ENCODE data around the gene CHAC1.

The CHAC1 gene

DNA sequence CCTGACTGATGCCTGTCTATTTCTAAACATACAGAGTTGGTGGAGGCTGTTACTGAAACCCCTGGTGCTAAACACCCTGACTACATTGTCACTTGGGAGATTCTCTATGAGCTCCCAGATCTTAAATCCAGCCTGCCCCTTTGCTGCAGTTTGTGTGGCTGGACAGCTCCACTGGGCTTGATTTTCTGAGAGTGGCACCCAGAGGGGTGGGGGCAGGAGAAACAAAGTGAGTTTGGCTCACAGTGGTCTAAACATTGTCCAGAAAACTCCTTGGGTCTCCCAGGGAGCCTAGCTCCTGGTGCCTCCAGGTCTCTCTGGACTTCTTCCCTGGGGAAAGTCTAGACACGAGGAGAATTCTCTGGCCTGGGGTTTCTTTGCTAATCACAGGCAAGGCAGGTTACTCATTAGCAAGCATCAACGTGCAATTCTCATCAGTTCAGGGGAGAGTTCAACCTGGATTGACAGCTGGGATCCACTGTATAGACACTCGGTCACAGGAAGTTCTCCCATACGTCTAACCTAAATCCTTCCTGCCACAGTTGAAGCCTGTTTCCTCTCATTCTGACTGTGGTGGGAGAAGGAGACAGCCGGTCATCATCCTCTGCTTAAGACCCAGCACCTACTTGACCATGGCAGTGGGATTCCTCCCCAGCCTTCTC lies 31.2 kb upstream of the CHAC1 start:
- ChIA-PET POLR2A (no interaction called here), CTCF (interaction anchor here (1.0 to 13.4 kb wide), 6 partner anchors 9 to 263 kb away, joined by 3 to 167 read pairs (median 4); no protein-coding TSS in a partner anchor)
- no peak for TF ChIP-seq CTCF (IDR thresholded peaks at IDR 0.05; ENCODE audit: control extremely low read depth, extremely low read depth, low read depth, missing control alignments)
- DNase-seq (ENCODE audit: extremely low spot score) = no peak

DNA sequence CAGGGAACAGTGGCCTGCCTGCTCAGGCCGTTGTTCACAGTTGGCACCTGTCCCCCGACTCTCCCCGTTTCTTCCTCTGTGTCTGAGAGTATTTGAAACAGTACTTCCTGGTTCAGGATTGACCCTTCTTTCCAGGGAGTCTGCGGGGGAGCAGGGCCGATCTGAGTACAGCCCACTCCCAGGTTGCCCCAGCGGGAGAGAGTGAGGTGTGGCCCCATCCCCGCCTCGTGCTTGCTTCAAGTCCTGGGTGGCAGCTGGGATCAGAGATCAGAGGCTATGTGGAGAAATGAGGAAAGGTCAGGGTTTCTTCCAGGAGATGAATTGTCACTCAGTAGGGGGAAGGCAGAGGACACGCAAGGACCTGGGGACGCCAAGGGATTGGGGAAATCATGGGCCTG lies 30.7 kb upstream of the CHAC1 start:
- TF ChIP-seq CTCF (IDR thresholded peaks at IDR 0.05; ENCODE audit: control extremely low read depth, extremely low read depth, low read depth, missing control alignments) = no peak
- CTCF ChIA-PET = interaction anchor here (1.0 to 13.4 kb wide), 4 partner anchors 14 to 96 kb away, joined by 3 to 167 read pairs (median 32); no protein-coding TSS in a partner anchor
- DNase-seq (ENCODE audit: extremely low spot score) = no peak
- POLR2A ChIA-PET = no interaction called here

GRCh38 chr15:40923551-40923950 lies 29.7 kb upstream of the CHAC1 start:
- no peak for TF ChIP-seq CTCF (IDR thresholded peaks at IDR 0.05; ENCODE audit: control extremely low read depth, extremely low read depth, low read depth, missing control alignments)
- no peak for DNase-seq (ENCODE audit: extremely low spot score)
- ChIA-PET POLR2A (interaction anchor here (0.6 to 0.9 kb wide), 2 partner anchors 15 to 18 kb away, joined by 3 to 6 read pairs; no protein-coding TSS in a partner anchor), CTCF (interaction anchor here (1.0 to 13.4 kb wide), 4 partner anchors 13 to 95 kb away, joined by 3 to 167 read pairs (median 32); no protein-coding TSS in a partner anchor)

GRCh38 chr15:40925495-40925862 lies 27.8 kb upstream of the CHAC1 start:
- CTCF ChIA-PET = interaction anchor here (1.8 to 13.4 kb wide), 3 partner anchors 13 to 19 kb away, joined by 4 to 167 read pairs (median 58); no protein-coding TSS in a partner anchor
- no peak for DNase-seq (ENCODE audit: extremely low spot score)
- POLR2A ChIA-PET = no interaction called here
- TF ChIP-seq CTCF (IDR thresholded peaks at IDR 0.05; ENCODE audit: control extremely low read depth, extremely low read depth, low read depth, missing control alignments) = no peak

- DNase-seq (ENCODE audit: extremely low spot score) = no peak
- no peak for TF ChIP-seq CTCF (IDR thresholded peaks at IDR 0.05; ENCODE audit: control extremely low read depth, extremely low read depth, low read depth, missing control alignments)
- ChIA-PET CTCF (interaction anchor here (0.9 to 13.4 kb wide), 5 partner anchors 14 to 96 kb away, joined by 3 to 167 read pairs (median 4); partner anchors contain the start of gene CHAC1), POLR2A (no interaction called here)
Observed at GRCh38 chr15:40925863-40926658, 27.2 kb upstream of the CHAC1 start.

- DNase-seq (ENCODE audit: extremely low spot score) = no peak
- TF ChIP-seq CTCF (IDR thresholded peaks at IDR 0.05; ENCODE audit: control extremely low read depth, extremely low read depth, low read depth, missing control alignments) = no peak
- POLR2A ChIA-PET = no interaction called here
- CTCF ChIA-PET = interaction anchor here (0.9 to 13.4 kb wide), 5 partner anchors 14 to 95 kb away, joined by 3 to 167 read pairs (median 58); partner anchors contain the start of gene CHAC1
Observed at GRCh38 chr15:40926659-40927494, 26.4 kb upstream of the CHAC1 start.
